HG03469 (cell line): Measurements from ENCODE around the gene RASSF4.

Source experiments
- ATAC-seq: cut with Tn5 transposase; IDR thresholded peaks from one replicate; pipeline ENCODE4 v1.9.1; 2021; ENCODE audit warnings: mild to moderate bottlenecking, moderate library complexity, moderate number of reproducible peaks; ENCODE audit not compliant: unreplicated experiment

Gene RASSF4

GRCh38 chr10:44961931-44962750 is 2.5 kb downstream of the RASSF4 start:
- no peak for ATAC-seq

- ATAC-seq = no peak
These were observed 3.5 kb downstream of the RASSF4 start for GRCh38 chr10:44962870-44963738.

DNA sequence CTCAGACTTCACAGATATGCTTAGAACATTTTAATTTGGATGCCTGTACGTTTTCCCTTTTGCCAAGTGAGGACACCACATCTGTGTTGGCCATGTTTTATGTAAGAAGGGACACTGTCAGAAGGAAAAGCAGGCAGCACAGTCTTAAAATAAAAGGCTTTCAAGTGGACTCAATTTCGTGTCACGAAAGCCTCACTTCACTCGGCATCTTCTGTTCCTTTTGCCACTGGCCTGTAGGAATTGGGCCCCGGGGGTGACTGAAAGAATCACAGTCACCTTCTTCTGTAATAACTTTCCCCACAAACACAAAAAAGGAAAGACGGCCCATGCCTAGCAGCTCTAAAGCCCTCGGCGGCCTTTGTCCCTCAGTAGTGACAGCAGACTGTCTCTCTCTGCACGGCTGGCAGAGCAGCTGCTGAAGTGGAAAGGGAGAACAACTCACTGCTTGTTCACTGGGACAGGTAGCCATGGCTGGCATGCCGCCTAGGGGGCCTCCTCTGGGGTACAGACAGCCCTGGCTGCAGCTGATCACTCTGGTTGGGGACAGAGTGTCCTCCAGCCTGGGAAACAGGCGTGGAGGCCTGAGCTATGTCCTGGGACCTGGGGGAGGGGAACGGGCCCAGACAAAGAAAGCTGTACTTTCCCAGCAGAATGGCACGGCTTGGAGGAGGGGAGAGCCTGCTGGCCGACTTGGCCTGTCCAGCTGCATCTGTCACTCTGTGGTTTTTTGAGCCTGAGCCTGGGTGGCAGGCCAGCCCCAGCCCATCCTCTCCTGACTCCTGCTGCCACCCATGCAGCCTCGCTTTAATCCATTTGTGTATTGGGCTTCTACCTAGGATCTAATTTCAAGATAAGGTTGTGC is 4.4 kb downstream of the RASSF4 start:
- ATAC-seq = no peak

- no peak for ATAC-seq
These were observed 5.5 kb downstream of the RASSF4 start for GRCh38 chr10:44965104-44965503.

DNA sequence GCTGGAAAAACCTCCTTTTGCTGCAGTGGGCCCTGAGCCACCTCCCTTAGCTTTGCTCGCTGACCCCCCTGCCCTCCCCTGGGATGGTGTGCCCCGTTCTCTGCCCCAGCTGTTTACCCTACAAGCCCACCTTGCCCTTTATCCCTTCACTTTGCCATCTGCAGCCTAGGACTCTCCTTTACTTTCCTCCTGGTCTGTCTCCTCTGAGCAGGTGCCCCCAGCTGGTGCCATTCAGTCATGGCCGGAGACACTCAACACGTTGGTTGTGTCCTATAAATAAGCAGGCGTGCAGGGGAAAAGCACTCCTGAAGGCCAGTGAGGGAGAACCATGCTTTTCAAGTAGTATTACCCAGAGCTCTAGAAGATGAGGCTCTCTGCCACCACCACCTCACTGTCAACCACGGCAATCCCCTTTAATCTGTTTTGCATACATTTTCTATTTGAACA is 6.1 kb downstream of the RASSF4 start:
- peak; percentile 24 for ATAC-seq

DNA sequence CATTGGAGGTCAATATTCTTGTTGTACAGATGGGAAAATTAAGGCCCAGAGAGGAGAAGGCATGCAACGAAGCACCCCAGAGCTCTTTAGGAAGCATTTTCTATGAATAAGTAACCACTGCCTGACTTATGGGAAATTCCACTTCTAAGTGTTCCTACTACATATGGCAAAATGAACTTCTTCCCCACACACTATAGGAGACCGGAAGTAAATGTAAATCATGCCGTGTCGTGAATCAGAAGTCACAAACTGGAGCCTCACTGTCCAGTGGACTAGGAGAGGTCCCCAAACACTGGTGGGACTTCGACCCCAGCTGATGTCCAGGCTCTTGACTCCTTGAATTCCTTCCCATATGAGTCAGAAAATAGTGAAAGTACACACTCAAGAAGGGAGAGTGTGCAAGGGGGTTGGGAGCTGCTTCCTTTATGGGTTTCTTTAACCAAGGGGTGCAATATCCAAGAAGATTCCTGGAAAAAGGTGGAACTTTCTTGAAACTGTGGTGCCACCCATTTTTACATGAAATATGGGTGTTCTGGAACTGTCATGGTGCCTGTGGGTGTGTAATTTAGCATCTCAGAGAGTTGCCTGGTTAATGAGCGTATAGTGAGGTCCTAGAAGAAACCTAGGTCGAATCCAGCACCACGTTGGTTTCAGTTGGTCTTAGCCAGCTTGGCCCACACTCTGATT is 6.7 kb downstream of the RASSF4 start:
- ATAC-seq = no peak

GRCh38 chr10:44966816-44967509 is 7.4 kb downstream of the RASSF4 start:
- ATAC-seq = no peak

- no peak for ATAC-seq
These were observed 8.0 kb downstream of the RASSF4 start for GRCh38 chr10:44967616-44968015.

- ATAC-seq = no peak
These were observed 8.5 kb downstream of the RASSF4 start for GRCh38 chr10:44968091-44968490.

GRCh38 chr10:44968500-44969400 is 9.1 kb downstream of the RASSF4 start:
- ATAC-seq = no peak

DNA sequence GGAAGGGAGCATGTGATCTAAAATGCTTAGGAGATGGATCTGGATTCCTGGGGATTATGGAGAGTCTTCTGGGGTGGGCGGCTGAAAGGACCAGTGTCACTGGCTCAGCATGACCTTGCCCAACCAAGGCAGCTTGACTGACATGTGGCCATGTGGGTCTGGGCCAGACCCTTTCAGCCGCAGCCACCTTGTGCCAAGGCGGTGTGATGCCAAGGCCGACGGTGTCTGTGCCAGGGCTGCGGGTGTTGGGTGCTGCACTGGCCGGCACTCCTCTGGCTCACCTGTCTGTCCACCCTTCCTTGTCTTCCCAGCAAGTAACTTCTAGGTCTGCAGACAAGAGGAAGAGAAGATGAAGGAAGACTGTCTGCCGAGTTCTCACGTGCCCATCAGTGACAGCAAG is 10.3 kb downstream of the RASSF4 start:
- no peak for ATAC-seq

DNA sequence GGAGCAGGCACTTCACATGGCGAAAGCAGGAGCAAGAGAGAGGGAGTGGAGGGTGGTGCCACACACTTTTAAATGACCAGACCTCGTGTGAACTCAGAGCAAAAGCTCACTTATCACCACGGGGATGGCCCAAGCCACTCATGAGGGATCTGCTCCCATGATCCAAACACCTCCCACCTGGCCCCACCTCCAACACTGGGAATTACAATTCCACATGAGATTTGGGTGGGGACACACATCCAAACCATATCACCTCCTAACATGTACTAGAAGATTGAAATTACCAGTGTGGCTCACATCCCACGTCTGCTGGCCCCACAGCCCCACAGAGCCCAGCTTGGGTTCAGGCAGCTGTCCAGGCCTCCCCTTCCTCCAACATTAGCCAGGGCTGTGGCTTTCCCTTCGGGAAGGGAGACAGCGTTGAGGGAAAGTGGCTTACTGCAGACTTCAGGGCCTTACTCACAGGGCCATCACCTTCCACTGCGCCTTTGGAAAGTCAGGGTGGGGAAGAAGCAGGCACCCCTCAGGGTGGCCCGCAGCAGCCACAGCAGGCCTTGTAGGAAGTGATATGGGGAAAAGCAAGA is 11.3 kb downstream of the RASSF4 start:
- no peak for ATAC-seq

DNA sequence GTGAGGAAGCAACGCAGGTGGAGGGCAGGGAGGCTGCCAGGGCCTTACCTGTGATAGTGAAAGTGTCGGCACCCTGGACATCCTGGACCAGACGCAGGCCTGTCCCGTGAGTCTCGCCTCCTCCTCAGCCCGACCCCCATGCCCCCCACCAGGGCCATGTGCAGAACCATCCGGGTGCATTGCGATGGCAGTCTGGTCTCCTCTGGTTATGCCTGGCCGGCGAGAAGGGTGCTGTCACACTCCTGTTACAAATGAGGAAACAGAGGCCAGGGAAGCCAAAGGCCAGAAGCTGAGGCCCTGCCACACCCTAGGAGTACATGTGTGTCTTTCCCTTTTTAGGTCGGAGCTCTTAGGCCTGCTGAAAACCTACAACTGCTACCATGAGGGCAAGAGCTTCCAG is 11.8 kb downstream of the RASSF4 start:
- no peak for ATAC-seq

DNA sequence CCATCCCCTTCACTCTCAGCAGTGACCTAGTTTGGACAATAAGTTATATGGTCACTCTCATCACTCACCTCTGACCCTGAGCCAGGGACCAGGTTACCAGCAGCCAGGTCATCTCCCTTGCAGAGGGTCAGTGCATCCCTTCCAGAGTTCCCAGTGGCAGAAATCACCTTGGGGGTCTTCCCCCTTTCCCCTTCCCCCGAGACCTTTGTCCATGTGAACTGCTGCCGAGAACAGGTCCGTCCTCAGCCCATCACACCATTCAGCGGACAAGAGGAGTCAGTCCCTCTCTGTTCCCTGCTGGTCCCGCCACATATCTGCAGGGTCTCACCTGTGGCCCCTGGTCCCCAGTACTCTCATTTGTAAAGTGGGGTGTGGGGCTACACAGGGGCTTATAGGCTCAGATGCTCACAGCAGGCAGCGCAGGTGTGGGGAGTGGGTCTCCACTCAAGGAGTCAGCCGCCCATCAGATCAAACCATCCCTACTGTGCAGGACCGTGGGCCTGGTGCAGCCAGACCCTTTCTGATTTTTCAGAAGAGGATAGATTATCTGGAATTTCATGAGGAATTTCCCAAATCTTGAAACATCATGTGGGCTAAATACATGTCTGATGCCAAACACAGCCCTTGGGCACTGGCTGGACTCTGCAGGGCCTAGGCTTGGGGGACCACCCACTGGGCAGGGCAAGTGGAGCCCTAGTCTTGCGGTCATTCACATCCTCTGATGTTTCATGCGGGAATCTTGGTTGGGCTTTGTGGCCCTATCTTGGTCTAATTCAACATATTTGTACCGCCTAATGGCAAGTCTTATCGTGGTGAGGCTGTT is 12.5 kb downstream of the RASSF4 start:
- ATAC-seq = no peak

DNA sequence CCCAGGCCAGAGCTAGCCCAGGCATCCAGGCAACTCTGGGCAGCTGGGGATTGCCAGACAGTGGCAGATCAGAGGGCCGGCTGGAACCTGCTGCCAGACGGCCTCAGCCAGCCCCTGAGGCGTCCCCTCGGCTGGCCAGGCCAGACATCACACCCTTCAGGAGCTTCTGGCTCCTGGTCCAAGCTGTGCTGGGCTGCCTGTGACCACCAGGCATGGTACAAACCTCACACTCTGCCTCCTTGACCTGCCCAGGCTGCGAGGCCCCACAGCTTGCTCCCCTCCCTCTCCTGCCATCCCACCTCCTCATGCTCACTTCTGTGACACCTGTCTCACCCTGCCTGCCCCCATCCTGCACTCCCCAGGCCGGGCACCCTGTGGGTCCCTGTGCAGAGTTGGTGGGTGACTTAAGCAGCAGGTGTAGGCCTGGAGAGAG is 13.3 kb downstream of the RASSF4 start:
- no peak for ATAC-seq

DNA sequence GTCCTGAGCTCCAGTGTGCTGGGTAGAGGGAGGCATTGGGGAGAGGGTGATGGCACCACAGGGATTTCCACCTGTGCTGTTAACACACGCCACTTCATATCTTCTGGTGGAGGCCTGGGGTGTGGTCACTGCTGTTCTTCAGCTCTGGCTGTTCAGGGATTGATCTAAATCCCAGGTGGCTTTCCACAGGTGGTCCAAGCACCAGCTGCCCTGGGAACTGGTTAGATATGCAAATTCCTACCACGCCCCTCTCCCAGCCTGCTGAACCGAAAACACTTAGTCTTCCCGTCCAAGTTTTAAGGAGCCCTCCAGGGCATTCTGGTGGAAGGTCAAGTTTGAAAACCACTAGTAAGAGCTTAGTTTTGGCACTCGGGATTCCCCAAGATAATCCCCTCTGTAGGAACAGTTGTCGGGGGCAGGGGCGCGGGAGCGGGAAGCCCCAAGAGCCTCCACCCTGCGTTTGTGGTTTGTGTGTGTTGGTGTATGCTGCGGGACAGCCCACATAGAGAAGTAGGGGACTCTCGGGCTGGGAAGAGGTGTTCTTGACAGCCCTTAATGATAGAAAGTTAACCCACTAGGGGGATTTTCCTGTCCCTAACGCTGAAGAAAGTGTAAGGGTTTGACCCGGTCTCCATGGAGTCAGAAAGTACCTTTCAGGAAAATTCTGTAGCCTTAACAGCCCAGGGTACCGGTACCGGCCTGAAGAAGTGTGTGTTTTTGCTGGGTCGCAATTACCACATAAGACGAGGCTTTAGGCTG is 13.9 kb downstream of the RASSF4 start:
- ATAC-seq = no peak
